ENCODE measurements around the gene PLP1.

- TF ChIP-seq EZH2phosphoT487 (conservative IDR thresholded peaks at IDR 0.05; ENCODE audit: low read length) (no peak), CTCF (IDR thresholded peaks at IDR 0.05; ENCODE audit: insufficient read depth, low read length, poor library complexity, severe bottlenecking) (no peak)
These were observed at the start of gene PLP1 for GRCh38 chrX:103776546-103776945.

Measured in SU-DHL-6 (cell line).